Left renal pelvis (tissue), 4 donors: ENCODE measurements around the gene GFPT2. TPM values are rescaled to one million over a fixed set of nuclear protein-coding genes. Genes with fewer than 3 reads are reported as not detected.

Experiments used
- DNase-seq, 4 donors: peaks; one replicate each; pipeline ENCODE4 v3.0.0-alpha.2; 2013; ENCODE audit warnings: low read depth in 4 of 4, low spot score in 3 of 4
- polyA plus RNA-seq, 4 donors: library from polyadenylated mRNA; unstranded; fragments of 120-200 nt; gene quantifications; one replicate each; pipeline ENCODE4 v1.2.1, GENCODE V29; 2013; ENCODE audit not compliant: insufficient read length in 4 of 4

GFPT2 gene
- polyA plus RNA-seq, 4 donors, result 3.8 to 15.3 (median 5.2) TPM

- DNase-seq, result no peak
These were observed 26.4 kb upstream of the GFPT2 start for GRCh38 chr5:180379355-180380070.

GRCh38 chr5:180378438-180379344, 25.6 kb upstream of the GFPT2 start:
- no peak for DNase-seq

- DNase-seq, result no peak
These were observed 24.5 kb upstream of the GFPT2 start for GRCh38 chr5:180377556-180378197.

GRCh38 chr5:180376511-180376910, 23.4 kb upstream of the GFPT2 start:
- DNase-seq, result no peak

- DNase-seq, result no peak
These were observed 22.8 kb upstream of the GFPT2 start for GRCh38 chr5:180375955-180376354.

- no peak for DNase-seq
These were observed 22.2 kb upstream of the GFPT2 start for GRCh38 chr5:180375291-180375690.

GRCh38 chr5:180373870-180374269, 20.7 kb upstream of the GFPT2 start:
- no peak for DNase-seq

- DNase-seq, result no peak
These were observed 20.3 kb upstream of the GFPT2 start for GRCh38 chr5:180373454-180373853.

GRCh38 chr5:180371949-180372348, 18.8 kb upstream of the GFPT2 start:
- no peak for DNase-seq

- DNase-seq, result no peak
These were observed 17.9 kb upstream of the GFPT2 start for GRCh38 chr5:180370861-180371641.

- DNase-seq, result no peak
These were observed 14.9 kb upstream of the GFPT2 start for GRCh38 chr5:180367991-180368390.

- DNase-seq, result no peak
These were observed 14.2 kb upstream of the GFPT2 start for GRCh38 chr5:180367300-180367699.

- no peak for DNase-seq
These were observed 13.2 kb upstream of the GFPT2 start for GRCh38 chr5:180366326-180366725.

GRCh38 chr5:180365829-180366228, 12.7 kb upstream of the GFPT2 start:
- DNase-seq, result no peak

GRCh38 chr5:180364306-180364856, 11.2 kb upstream of the GFPT2 start:
- no peak for DNase-seq

- no peak for DNase-seq
These were observed 7.2 kb upstream of the GFPT2 start for GRCh38 chr5:180360078-180360957.

- DNase-seq, result no peak
These were observed 5.6 kb upstream of the GFPT2 start for GRCh38 chr5:180358694-180359093.

- DNase-seq, result no peak
These were observed 5.0 kb upstream of the GFPT2 start for GRCh38 chr5:180358179-180358578.

- no peak for DNase-seq
These were observed 1.8 kb upstream of the GFPT2 start for GRCh38 chr5:180354966-180355365.
